ENCODE measurements around the gene TBK1.

The TBK1 gene

DNA sequence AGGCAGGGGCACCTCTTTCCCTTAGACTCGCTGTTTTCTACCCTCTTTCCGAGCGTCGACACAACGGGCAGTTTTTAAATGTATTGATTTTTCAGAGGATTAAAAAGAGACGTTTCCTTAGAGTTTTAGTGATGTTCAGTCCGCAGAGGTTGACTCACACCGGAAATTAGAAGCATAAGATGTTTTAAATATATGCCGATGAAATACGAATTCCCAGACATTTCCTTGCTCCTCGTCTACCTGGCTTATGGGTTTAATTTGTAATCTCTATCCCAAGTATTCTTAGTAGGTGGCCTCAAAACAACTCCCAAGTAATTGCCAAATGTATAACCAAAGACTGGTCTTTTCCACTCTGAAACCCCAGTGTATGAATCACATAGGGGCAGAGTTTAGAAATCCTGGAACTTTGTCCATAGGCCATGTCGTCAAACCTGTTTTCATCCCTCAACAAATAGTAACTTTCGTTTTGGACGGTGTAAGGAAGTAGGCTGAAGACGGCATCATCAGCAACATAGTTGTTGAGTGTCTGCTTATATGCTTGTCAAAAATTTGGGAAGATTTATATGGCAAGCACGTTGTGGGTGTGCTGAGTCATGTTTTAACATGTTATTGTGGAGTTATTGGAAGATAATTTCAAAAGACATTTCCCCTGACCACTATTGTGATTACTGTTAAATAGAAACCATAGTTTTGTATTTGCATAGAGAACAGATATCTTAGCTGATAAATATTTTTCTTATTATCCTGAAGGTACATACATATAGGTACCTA lies 824 bp downstream of the TBK1 start:
- DNase-seq: no peak

DNA sequence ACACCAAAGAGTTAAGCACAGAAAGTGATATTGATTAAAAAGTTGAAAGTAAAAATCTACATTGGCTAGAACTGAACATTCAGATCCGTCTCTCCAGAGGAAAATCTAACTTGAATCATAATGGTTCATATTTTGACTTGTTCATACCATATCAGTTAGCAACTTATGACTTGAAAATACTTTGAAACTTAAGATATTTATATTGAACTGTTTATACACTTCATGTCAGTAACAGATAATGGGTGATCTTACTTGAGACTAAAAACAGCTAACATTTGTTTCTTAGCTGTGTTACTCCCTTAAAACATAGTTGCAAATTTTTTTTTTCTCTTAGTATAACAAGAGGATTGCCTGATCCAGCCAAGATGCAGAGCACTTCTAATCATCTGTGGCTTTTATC lies 3.6 kb downstream of the TBK1 start:
- no peak for DNase-seq

More for the DNA sequence above, 824 bp downstream of the TBK1 start:
- peak; percentile 14 for ATAC-seq

DNA sequence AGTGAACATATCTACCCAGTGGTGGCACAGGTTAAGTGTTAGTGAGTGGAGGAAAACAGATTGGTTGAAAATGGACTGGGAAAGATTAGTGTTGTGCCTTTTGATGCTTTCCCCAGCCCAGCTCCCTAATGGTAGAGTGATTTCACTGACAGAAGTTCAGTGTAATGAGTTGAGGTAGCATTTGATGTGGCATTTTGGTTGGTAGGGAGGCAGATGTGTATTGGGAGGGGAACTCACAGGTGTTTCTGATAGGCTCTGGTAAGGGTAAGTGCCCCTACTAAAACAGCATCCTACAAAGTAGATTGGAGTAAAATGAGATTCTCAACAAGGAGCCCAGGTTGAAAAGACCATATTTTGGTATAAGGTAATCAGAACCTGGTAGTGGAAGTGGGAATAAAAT lies 4.2 kb downstream of the TBK1 start:
- ATAC-seq (no peak), DNase-seq (no peak)

More for the DNA sequence above, 3.6 kb downstream of the TBK1 start:
- ATAC-seq: no peak

DNA sequence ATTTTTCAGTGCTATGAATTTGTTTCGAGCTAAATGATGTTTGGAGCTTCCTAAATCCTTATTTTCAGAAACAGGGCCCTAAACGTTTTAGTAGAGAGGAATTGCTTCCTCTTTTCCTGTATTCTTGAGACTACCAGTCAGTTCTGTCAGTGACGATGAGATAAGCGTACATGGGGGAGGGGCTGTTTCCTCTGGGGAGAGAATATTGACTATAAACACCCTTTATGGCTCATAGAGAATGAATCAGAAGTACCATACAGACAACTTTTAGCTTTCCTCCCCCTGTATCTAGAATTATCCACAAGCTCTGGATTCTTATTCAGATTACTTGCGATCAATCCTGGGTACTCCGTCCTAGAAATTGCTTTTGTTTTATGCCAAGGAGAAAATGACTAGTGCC lies 5.1 kb downstream of the TBK1 start:
- no peak for ATAC-seq
- DNase-seq: peak; percentile 33

DNA sequence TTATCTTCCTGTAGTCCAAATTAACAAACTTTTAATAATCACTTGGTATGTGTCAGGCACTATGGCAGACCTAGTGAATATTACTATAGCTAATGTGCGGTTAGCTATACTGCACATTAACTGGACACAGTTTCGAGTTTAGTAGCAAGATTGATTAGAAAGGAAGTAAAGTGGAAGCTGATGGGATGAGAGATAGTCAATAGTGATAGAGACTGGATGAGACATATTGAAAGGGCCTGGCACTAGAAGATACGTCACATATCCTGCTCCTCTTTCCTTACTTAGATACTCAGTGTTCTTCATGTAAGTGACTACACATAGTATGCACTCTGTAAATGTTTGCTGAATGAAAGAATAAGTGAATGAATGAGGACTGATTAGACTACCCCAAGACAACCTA lies 5.5 kb downstream of the TBK1 start:
- DNase-seq (no peak), ATAC-seq (no peak)

DNA sequence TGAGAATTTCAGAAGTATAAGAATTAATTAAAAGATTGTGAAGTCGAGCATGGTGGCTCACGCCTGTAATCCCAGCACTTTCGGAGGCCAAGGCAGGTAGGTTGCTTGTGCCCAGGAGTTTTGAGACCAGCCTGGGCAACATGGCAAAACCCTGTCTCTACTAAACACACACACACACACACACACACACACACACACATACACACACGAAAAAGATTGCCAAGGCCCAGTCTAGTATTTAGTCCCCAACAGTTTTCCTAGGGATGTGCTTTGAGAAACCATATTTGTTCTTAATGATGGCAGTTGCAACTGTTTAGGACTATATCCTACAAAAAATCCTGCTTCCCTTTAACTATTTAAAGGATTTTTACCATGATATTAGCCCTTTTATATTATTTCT lies 6.0 kb downstream of the TBK1 start:
- DNase-seq (no peak), ATAC-seq (no peak)

DNA sequence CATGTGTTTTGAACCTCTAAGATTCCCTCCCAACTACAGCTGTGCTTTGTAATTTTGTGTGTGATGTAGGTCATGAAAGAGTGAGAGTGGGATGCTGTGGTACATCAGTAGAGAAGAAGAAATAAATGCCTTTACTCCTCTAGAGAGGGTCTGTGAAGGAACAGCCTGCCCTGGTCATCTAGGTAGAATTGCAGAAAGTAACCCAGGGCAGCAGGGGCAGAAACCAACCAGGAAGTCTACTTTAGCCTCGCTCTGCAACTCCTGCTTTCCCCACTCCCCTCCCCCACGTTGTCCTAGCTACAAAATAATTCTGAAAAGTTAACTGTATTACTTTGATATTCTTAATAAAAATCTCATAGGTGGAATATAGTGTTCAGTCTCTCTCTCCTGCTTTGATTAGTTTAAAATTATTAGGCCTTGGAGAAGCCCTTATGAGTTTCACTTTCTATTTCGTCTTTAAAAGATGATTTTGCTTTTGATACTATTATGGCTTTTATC lies 7.5 kb downstream of the TBK1 start:
- ATAC-seq (no peak), DNase-seq (peak; percentile 10)

DNA sequence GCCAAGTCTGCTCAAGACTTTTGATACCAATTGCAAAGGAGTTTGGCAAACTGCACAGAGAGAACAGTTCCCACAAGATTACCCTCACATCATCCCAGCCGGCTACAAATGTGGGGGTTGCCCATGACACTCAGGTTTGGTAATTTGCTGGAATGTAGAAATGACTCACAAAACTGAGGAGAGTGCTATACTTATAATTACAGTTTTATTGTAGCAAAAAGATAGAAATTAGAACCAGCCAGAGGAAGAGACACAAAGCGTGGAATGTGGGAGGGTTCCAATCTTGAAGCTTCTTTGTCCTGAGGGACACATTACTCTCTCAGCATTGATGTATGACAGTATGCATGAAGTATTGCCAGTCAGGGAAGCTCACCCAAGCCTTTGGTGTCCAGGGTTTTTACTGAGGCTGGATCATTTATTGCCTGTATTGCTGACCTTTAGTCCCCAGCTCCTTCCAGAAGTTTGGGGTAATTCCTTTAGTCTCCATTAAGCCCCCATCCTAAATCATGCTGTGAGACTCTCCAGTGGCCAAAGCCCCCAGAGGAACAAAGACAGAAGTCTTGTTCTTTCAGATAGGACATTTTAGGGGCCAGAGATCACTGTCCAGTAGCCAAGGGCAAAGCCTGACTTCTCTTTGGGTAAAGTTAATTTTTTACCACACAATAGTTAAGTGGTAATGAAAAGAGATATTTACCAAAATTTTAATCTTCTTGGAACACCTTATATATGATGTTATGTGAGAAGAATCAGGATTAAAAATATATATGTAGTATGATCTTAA lies 9.9 kb downstream of the TBK1 start:
- peak; percentile 40 for ATAC-seq
- DNase-seq: no peak

DNA sequence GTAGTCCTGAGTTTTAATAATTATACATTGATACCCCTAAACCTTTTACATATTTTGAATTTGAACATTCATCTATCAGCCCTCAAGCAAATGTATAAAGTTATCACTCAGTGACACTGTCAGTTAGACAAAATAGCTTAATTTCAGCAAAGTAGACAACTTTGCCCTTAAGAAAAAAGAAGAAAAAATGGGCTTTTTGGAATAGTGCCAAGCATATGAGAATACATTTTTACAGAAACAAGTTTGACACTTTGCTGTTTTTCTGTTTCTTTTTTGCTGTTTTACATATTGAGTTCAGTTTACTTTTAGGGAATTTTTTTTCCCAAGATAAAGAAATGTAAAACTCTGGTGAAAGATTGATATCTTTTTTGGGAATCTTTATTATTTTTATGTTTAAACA lies 14.3 kb downstream of the TBK1 start:
- no peak for DNase-seq
- ATAC-seq: no peak

DNA sequence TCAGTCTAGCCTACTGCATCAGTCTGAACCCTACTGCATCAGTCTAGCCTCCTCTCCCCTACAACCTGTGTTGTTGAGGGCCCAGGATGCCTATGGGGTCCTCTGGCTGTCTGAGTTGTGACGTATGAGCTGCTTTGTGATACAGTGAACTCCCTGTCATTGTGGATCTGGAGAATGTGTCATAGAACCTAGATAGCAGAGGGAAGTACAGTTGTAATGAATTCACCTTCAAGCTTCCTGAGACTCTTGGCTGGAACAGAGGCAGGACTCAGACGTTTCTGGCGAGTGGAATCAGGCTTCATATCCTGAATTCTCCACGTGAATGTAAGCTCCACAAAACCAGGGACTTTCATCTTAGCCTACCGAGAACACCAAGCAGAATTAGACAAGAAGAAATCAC lies 17.0 kb downstream of the TBK1 start:
- ATAC-seq (no peak), DNase-seq (no peak)

DNA sequence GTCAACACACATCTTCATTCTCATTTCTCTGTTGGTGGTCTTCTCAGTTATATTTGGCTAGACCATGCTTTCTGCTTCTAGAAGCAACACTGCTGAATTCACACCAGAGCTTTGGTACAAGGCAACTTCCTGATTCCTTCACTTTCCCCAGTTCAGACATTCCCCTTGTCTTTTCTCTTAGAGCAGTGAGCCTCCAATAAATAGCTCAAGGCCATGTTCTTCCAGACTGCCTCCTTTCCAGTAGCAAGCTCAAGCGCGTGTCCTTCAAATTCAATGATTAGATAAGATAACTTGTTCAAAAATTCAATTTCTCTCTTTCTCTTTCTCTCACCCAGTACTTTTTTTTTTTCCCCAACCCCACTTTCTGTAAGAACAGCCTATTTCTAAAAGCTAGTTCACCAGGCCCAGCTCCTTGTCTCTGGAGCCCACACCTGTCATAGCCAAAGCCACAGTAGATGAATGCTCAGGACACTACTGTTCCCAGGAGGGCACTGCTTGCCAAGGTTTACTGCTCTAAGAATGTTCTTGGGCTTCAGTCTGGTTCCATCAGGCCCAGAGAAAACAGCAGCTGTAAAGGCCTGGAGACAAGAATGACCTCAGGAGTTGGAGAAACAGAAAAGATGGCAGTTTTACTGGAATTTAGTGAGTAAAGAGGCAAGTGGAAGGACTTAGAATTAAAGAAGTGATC lies 17.7 kb downstream of the TBK1 start:
- ATAC-seq (no peak), DNase-seq (no peak)

DNA sequence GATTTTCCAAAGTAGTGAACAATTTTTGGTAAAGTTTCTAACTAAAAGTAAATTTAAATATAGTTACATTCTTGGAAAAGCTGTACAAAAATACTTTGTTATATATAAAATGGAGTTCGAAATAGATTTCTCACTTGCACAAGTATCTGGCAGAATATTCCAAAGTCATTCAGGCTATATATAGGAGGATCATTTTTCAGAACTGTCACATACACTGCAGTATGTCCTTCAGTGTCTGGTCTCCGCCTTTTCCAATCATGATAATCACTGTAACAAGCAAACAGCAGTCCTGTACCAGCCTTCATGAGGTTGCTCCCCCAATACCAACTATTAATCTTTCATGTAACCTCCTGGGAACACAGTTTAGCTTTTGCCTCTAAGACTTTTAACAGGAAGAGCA lies 18.6 kb downstream of the TBK1 start:
- ATAC-seq: no peak

DNA sequence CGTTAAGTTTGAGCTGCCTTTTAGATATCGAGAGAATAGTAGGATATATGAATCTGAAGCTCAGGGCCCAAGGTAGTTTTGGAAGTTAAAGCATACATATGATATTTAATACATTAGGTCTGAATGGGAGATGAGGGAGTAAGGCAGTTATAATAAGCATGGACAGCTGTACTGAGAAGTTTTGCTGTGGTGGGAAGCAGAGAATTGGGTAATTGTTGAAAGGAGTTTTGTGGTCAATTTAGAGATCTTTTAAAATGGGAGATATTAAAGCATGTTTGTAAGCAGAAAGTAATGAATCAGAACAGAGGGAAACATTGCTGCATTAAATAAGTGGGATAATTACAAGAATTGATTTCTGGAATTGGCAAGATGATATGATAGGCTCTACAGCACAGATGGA lies 21.3 kb downstream of the TBK1 start:
- no peak for ATAC-seq
- no peak for DNase-seq

More for the DNA sequence above, 18.6 kb downstream of the TBK1 start:
- no peak for DNase-seq

DNA sequence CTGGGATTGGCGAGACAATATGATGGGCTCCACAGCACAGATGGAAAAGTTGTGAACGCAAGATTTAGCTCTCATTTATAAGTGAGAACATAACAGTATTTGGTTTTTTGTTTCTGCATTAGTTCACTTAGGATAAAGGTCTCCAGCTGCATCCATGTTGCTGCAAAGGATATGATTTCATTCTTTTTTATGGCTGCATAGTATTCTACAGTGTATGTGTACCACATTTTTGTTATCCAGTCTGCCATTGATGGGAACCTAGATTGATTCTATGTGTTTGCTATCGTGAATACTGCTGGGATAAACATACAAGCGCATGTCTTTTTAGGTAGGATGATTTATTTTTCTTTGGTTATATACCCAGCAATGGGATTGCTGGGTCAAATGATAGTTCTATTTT lies 23.6 kb downstream of the TBK1 start:
- ATAC-seq (no peak), DNase-seq (no peak)

DNA sequence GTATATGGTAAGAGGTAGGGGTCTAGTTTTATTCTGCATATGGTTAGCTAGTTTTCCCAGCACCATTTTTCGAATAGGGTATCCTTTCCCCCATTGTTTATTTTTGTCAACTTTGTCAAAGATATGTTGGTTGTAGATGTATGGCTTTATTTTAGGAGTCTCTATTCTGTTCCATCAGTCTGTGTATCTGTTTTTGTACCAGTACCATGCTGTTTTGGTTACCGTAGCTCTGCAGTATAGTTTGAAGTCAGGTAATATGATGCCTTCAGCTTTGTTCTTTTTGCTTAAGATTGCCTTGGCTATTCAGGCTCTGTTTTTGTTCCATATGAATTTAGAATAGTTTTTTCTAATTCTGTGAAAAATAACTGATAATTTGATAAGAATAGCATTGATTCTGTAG lies 24.9 kb downstream of the TBK1 start:
- ATAC-seq (no peak), DNase-seq (no peak)

DNA sequence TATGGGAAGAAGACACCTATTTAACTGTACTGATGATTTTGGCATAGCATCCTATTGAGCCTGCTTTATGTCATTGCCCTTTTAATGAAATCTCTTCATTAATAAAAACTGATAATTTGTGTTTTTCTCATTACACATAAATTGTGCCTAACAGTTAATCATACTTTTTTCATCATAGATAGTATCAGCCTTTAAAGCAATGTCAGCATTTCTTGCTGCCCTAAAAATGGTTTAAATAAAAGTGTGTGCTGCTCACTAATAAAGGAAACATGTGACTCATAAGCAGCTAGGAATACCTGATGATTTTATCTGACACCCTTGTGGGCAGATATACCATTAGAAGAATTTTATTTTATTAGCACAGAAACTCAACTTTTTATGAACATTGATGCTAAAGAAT lies 26.7 kb downstream of the TBK1 start:
- DNase-seq (no peak), ATAC-seq (no peak)

DNA sequence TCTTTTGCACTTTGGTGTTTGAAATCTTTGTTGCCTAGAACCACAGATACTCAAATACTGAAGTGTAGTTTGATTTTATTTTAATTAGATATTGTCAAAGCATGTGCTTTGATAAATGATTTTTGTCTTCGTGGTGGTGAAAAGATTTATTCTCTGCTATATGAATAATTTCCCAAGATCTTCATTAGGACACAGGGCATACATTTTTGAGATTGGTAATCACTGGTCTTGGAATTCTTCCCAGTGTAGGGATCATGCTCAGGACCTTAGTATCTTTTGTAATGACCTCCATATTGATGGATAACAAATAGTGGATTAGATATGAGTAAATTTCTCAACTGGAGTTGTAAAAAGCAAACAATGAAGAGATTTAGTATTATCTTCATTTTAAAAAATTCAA lies 28.2 kb downstream of the TBK1 start:
- ATAC-seq (no peak), DNase-seq (no peak)

DNA sequence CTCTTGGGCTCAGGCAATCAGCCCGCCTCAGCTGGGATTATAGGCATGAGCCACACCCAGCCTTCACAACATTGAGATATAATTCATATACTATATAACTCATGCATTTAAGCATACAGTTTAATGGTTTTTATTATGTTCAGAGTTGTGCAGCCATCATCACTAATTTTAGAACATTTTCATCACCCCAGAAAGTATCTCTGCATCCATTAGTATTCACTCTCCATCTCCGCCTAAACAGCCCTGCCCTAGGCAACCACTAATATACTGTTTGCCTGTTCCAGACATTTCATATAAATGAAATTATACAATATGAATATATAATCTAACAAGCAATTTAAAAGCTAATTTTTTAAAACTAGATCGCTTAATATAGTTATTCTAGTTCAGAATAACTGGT lies 34.7 kb downstream of the TBK1 start:
- DNase-seq: no peak
- ATAC-seq: no peak

DNA sequence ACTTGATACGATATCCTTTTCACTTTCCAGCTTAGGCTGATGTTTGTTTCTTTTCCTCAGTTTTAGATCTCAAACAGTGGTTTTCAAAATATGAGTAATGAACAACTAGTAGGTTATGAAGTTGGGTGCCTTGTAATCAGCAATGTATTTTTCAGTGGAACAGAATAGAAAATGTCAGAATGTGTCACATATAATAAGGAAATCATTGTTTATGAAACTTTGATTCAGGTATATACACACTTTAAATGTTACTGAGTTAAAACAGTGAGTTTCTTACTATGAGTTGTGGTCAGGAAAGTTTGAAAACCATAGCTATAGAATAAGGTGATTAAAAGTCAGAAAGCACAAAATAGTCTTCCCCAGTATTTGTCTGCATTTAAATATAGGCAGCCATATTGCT lies 39.8 kb downstream of the TBK1 start:
- ATAC-seq: no peak
- no peak for DNase-seq

DNA sequence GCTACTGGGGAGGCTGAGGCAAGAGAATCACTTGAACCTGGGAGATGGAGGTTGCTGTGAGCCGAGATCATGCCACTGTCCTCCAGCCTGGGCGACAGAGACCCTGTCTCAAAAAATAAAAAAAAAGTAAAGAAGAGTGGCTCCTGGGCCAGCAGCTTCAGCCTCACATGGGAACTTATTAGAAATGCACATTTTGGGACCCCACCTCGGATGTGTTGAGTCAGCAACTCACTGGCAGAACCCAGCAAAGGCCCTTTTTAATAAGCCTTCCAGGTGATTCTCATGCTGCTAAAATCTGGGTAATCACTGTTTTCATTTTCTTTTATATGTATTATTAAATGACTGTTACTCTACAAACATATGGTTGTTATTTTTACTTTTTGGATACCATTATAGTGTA lies 41.6 kb downstream of the TBK1 start:
- DNase-seq: no peak
- no peak for ATAC-seq

DNA sequence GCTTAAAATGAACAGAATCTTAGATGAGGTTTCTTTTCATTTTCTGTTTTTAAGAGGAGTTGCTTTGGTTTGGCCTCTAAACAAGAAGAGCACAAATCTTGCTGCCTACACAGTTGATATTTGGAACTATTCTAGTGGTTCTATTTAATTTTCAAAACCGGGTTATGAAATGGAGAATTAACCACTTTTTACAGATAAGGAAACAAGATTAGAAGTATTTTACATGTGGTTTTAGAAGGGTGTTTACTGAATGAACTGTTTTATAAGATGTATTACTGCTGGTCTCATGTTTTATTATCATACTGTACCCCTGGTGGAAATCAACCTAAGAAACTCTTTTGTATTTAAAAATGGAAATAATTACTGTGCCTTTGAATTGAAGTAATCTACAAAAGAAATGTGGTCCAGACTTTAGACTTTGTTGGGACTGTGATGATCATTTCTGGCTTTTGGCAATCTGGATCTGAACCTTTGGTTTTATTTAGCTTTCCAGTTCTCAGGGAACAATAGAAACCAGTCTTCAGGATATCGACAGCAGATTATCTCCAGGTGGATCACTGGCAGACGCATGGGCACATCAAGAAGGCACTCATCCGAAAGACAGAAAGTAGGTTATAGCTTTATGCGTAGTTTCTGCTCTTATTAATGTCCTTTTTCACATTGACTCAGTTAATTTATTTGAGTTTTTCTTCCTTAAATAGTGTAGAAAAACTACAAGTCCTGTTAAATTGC lies 43.2 kb downstream of the TBK1 start:
- DNase-seq (no peak), ATAC-seq (no peak)

DNA sequence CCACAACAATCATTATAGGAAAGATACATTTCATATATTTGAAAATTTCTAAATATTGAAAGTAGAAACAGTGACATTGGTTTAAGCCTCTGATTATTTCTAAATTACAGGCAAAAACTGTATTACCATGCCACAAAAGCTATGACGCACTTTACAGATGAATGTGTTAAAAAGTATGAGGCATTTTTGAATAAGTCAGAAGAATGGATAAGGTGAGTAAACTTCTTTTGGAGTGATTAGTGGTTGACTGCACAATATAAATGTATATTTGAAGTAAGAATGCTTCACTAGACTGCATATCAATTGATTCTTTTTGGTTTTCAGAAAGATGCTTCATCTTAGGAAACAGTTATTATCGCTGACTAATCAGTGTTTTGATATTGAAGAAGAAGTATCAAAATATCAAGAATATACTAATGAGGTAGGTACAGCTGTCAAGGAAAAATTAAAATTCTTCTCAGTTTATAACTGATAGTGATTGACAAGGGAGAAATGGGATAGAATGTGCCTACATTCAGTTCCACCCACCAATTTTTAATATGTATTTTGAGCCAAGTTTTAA lies 45.0 kb downstream of the TBK1 start:
- DNase-seq: no peak
- ATAC-seq: no peak
